CD4-positive, alpha-beta T cell treated with Interleukin-15 for 1 hour (primary cell): ENCODE results near the gene PIM1.
"Not testable (repeated sequence)": the region's sequence is repeated elsewhere in the genome, so short reads cannot be mapped to it uniquely, and the experiment has no call there.

Experiments used
- DNase-seq: peaks from one replicate; pipeline ENCODE4 v3.0.0-alpha.2; 2020

Gene PIM1

DNA sequence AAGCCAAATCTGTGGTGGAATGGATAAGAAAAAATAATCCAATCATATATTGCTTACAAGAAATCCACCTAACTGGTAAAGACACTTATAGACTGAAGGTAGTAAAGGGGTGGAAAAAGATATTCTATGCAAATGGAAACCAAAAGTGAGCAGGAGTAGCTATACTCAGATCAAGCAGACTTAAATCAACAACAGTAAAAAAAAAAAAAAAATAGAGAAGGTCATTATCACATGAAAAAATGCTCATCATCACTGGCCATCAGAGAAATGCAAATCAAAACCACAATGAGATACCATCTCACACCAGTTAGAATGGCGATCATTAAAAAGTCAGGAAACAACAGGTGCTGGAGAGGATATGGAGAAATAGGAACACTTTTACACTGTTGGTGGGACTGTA, 24.9 kb downstream of the PIM1 start:
- DNase-seq: not testable (repeated sequence)

DNA sequence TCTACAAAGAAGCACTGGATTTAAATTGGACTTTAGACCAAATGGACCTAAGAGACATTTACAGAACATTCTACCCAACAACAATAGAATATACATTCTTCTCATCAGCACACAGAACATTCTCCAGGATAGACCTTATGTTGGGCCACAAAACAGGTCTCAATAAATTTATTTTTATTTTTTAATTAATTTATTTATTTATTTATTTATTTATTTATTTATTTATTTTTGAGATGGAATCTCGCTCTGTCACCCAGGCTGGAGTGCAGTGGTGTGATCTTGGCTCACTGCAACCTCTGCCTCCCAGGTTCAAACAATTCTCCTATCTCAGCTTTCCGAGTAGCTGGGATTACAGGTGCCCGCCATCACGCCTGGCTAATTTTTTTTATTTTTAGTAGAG, 26.5 kb downstream of the PIM1 start:
- DNase-seq: not testable (repeated sequence)

DNA sequence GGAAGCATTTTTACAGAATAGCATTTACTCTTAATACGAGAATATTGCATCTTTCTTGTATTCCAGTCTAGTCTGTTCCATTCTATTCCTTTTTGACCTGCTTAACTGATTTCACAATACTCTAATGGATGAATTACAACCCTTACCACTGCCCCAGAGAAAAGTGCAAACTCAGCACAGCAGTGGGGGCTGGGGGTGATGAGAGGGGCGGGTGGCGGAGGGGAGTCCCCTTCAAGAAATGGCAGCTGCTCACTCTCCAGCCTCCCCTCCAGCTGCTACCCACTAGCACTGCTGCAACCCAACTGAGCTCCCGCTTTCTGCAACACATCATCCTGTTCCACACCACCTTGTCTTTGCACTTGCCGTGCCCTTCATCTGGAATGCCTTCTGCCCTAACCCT, 30.1 kb downstream of the PIM1 start:
- DNase-seq: no peak

DNA sequence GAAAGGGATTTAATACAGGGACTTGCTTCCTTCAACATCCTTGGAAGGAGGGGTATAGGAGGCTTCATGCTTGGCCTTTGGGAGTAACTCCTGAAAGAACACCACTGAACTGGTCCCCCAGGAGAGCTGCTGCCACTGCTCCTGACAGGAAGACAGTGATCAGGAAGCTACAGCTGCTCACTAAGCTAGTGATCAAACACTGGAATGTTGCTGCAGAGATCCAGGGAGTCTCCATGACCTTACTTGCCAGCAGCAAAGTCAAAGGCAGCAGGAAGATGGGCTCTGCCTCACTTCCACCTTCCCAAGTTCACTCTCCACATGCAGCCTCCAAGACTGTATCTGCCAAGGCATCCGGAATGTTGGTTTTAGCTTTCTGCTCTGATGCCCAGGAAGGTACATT, 31.8 kb downstream of the PIM1 start:
- DNase-seq: no peak

- no peak for DNase-seq
These were observed 33.0 kb downstream of the PIM1 start for GRCh38 chr6:37202788-37203491.

DNA sequence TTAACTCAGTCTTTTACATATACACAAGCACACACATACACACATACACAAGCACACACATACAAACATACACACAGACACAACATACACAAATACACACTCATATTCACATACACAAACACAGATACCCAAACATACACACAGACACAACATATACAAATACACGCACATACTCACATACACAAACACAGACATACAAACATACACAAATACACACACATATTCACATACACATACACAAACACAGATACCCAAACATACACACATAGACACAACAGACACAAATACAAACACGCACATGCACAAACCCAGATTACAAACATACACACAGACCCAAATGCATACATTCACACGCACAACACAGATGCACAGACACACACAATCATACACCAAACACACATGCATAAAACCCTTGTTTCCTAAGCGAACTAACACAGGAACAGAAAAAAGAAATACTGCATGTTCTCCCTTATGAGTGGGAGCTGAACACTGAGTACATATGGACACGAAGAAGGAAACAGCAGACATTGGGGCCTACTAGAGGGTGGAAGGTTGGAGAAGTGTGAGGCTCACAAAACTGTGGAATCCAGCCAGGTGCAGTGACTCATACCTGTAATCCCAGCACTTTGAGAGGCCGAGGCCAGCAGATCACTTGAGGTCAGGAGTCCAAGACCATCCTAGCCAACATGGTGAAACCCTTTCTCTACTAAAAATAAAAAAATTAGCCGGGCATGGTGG, 34.2 kb downstream of the PIM1 start:
- no peak for DNase-seq

DNA sequence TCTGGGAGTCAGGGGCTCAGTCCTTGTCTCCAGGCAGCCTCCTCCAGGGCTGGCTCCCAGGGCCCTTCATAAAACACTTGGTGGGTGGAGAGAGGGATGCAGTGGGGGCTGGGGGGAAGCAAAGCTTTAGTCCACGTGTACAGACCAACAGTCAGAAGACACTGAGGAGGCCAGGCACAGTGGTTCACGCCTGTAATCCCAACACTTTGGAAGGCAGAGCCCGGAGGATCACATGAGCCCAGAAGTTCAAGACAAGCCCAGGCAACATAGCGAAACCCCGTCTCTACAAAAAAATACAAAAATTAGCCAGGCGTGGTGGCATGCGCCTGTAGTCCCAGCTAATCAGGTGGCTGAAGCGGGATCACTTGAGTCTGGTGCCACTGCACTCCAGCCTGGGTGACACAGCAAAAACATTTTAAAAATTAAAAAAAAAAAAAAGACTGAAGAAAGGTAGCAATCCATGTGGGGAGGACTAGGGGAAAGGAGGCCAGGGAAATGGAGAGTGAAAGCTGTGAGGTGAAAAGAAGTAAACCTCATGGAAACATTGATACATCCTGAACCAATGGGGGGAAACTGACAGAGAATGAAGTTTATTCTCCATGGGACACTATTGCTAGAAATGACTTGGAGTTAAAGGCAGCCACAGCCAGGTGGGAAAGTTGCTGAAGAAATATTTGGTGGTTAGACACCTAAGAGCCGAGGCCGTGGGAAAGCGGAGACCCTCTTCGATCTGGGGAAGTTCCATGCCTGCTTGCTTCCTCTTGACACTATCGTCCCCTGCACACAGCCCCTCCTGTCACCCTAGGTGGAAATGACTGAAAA, 35.4 kb downstream of the PIM1 start:
- DNase-seq: no peak

GRCh38 chr6:37205997-37206340, 36.0 kb downstream of the PIM1 start:
- no peak for DNase-seq

GRCh38 chr6:37206622-37207021, 36.7 kb downstream of the PIM1 start:
- DNase-seq: no peak

- DNase-seq: peak; percentile 89
These were observed 38.0 kb downstream of the PIM1 start for GRCh38 chr6:37207903-37208456.

- no peak for DNase-seq
These were observed 38.8 kb downstream of the PIM1 start for GRCh38 chr6:37208793-37209192.

- peak; percentile 65 for DNase-seq
These were observed 39.7 kb downstream of the PIM1 start for GRCh38 chr6:37209461-37210205.

GRCh38 chr6:37210313-37210968, 40.5 kb downstream of the PIM1 start:
- DNase-seq: peak; percentile 70

DNA sequence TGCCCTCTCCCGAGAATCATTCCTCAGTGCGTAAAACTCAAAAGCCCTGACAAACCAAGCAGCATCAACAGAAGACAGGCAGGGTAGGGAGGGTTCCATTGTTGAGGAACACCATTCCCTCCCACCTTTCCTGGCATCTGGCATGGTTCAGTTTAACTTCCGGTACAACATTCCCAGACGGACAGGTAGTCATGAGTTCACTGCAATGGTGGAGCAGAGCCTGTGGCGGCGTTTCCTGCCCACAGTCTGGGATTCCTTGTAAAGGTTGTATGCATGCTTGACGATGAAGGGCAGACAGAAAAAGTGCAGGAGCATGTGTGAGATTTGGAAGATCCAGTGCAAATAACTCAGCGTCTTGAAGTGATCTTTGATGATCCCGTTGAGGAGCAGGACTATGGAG, 42.3 kb downstream of the PIM1 start:
- no peak for DNase-seq

DNA sequence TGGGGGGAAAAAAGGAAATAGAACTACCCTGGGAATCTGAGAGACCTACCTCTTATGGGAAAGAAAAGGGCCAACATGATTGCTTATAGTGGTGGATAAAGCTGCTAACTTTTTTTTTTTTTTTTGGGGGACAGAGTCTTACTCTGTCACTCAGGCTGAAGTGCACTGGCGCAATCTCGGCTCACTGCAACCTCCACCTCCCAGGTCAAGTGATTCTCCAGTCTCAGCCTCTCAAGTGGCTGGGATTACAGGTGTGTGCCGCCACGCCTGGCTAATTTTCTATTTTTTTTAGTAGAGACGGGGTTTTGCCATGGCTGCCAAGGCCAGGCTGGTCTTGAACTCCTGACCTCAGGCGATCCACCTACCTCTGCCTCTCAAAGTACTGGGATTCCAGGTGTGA, 48.1 kb downstream of the PIM1 start:
- DNase-seq: no peak

- DNase-seq: no peak
These were observed 48.6 kb downstream of the PIM1 start for GRCh38 chr6:37218511-37218910.

GRCh38 chr6:37221585-37222124, 51.7 kb downstream of the PIM1 start:
- no peak for DNase-seq

GRCh38 chr6:37222125-37222967, 52.4 kb downstream of the PIM1 start:
- peak; percentile 64 for DNase-seq

- no peak for DNase-seq
These were observed 53.0 kb downstream of the PIM1 start for GRCh38 chr6:37222992-37223391.
